Fibroblast of the aortic adventitia (primary cell): Measurements from ENCODE around the gene MSANTD1. TPM values are rescaled to one million over a fixed set of nuclear protein-coding genes. Genes with fewer than 3 reads are reported as not detected.

ENCODE experiments used
- DNase-seq: peaks from one replicate; pipeline ENCODE4 v3.0.0-alpha.2; 2010; ENCODE audit warnings: low read depth
- H3K4me3 ChIP-seq: 2 replicates; pipeline ENCODE4 v1.5.1; 2011; ENCODE audit warnings: low read depth, mild to moderate bottlenecking, control low read depth, low read length, moderate library complexity
- CTCF ChIP-seq: IDR thresholded peaks from 2 replicates; pipeline ENCODE4 v1.5.1; 2011; ENCODE audit warnings: mild to moderate bottlenecking, low read length, control low read depth, inconsistent platforms; ENCODE audit not compliant: insufficient read depth
- total RNA-seq: library from RNA; depleted of rRNA; stranded (reverse); fragments of >200 nt; gene quantifications from 2 replicates; pipeline ENCODE4 v1.2.3, GENCODE V29; 2012; ENCODE audit warnings: low replicate concordance

Gene MSANTD1
- 0.41 and 0.63 TPM in 2 replicates for total RNA-seq

DNA sequence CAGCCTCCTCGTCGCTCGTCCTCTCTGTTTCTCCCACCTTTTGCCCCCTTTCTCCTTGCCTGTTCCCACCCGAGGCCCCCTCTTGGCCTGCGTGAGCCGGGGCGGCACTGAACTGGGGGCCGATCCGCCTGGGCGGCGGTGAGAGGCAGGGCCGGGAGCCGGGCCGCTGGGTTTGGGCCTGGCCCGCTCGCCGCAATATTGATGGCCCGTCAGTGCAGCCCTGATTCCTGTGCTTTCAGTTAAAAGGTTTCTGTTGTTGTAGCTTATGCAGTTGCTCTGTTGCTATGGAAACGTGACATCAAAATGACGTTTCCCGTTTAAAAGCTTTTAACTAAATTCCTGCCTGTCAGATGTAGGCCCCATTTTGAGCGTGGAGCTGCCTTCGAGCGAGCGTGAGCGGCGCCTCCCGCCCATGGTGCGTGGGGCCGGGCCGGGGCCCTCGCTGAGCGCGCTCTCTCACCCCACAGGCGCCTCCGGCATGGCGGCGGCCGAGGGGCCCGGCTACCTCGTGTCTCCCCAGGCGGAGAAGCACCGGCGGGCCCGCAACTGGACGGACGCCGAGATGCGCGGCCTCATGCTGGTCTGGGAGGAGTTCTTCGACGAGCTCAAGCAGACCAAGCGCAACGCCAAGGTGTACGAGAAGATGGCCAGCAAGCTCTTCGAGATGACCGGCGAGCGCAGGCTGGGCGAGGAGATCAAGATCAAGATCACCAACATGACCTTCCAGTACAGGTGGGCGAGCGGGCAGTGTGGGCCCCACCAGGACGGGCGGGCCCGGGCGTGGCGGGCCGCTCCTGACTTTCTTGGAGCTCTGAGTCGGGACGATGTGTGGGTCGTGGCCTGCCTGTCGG lies at the start of gene MSANTD1:
Gene MSANTD1 (plus strand): TSS at position 349 of the 851 bp plus-strand sequence. CDS start 64 bp downstream, at position 413.
- TF ChIP-seq CTCF, result no peak
- no peak within 1 kb of the TSS for H3K4me3 ChIP-seq
- peak; percentile 26 for DNase-seq

DNA sequence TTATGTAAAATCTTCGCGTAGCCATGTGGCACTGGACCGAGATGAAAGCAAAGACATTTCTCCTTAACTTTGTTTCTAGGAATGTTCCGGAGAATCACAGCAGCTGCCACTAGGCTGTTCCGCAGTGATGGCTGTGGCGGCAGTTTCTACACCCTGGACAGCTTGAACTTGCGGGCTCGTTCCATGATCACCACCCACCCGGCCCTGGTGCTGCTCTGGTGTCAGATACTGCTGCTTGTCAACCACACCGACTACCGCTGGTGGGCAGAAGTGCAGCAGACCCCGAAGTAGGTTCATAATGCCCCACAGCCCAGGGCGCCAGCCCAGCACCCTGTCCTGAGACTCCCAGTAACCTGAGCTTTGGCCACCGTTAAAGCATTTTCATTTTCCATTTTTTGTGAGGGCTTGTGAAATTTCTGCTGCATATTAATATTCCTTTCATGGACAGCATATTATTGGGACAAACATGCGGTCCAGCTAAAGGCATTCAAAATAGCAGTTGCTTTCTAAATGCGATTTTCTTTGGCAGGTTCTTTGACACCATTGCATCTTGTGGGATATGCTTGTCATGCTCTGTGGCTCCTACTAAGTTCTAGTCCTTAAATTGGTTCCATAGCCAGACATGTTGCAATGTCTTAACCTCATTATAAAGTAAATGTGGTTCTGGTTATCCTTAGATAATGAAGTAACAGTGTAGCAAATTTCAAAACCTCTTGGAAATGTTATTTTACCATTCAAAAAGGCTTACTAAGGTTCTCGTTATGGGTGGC lies 49.1 kb upstream of the MSANTD1 start:
- H3K4me3 ChIP-seq, result no peak overlapping the region
- peak; percentile 64 for DNase-seq
- no peak for TF ChIP-seq CTCF

DNA sequence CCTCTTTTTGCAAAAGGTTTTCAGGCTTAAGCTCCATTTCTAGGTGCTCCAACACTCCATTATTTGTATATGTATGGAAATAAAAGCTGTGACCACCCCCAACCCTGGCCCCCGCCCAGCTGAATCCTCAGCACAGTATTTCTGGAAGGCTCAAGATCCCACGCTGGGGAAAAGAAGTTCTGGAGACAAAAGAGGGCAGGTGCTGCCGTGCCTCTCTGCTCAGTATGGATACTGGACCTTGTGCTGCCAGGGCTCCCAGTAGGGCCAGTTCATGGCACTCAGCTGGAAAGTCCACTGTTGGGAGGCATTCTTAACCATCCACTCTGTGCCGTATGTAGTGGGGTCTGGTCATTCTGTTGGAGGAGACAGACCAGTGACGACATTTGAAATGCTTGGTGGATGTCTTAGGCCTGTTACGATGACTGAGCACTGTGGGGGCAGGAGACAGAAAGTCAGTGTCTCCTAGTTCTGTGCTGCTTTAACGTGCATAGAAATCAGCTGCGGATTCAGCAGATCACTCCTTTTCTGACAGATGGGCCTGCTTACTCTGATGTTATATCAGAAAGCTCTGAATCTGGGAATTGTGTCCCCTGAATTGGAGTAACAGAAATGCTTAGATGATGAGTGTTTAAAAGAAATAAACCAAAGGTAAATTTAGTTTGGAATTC lies 48.4 kb upstream of the MSANTD1 start:
- no peak overlapping the region for H3K4me3 ChIP-seq
- no peak for TF ChIP-seq CTCF
- DNase-seq, result no peak

- no peak for TF ChIP-seq CTCF
- no peak overlapping the region for H3K4me3 ChIP-seq
- peak; percentile 4 for DNase-seq
Measured at GRCh38 chr4:3201718-3202702, 46.9 kb upstream of the MSANTD1 start.

DNA sequence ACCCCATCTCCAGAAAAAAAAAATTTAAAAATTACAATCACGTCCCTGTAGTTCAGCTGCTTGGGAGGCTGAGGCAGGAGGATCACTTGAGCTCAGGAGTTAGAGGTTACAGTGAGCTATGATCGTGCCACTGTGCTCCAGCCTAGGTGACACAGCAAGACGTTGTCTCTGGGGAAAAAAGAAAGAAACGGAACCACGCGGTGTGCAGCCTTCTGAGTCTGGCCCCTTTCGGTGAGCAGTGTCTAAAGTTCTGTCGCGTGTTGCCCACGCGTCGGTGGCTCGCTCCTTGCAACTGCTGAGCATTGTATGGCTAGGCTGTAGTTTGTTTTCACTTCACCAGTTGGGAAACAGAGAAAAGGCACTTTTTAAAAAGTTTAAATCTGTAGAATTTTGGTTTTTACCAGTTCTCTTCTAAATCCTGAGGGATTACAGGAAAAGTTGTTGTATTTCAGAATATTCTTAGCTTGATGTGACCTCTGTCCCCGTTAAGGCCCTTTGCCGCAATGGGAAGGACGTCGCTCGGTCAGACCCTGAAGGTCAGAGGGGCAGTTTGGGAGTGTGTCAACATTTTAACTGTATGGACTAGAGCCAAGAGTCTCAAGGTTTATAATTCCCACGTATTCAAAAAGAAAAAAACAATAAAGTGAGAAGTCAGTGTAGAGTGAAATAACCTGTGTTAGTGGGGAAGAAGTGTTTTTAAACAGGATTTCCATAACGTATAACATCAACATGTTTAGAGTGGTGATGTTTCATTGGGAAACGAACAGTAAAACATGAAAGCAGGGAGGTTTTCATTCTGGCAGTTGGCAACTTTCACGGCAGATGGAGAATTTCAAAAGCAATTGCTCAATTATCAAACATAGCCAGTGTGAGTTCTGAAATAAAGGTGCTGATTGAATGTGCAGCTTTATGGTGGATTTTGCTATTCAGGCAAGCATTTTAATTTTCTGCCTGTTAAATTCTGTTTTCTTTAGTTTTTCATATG lies 45.8 kb upstream of the MSANTD1 start:
- no peak overlapping the region for H3K4me3 ChIP-seq
- TF ChIP-seq CTCF, result no peak
- DNase-seq, result peak; percentile 56
